ENCODE results near the gene HOXC6. TPM values are rescaled to one million over a fixed set of nuclear protein-coding genes. Genes with fewer than 3 reads are reported as not detected.

The HOXC6 gene
- total RNA-seq, 1 donor from 2014 or later: not detected

DNA sequence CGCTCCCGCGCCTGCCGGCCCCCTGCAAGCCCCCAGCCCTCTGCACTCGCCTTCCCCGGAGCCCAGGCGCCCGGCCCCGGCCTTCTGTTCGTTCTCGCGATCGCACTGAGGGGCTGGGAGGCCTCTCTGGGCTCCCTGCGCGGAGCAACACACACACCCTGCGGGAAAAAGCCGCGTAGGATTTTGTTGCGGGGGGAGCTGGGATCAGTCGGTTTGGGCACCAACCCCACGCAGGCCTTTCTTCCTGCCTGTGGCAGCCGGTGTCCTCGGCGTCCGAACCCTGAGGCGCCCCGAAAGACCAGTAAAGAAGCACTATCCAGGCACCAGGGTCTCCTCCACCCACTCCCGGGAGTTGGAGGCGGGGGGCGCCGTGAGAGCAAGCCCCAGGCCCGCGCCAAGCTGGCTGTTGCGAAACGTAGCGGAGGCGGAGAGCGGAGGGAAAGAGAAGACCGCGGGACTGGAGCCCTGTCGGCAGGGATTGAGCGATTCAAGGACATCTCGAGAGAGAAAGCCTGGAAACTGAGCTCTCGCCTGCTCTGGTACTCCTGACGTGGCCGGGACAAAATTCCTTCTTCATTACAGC is 2.7 kb downstream of the HOXC6 start:
- Histone ChIP-seq H3K36me3 (no peaks in the 10 kb centered on the region), H3K27ac (no peak overlapping the region), H3K27me3 (no peaks in the 10 kb centered on the region), H3K9me3 (no peaks in the 10 kb centered on the region), H3K4me1 (peaks cover 41% of the 10 kb centered on the region), H3K4me3 (no peak overlapping the region)
- DNase-seq (ENCODE audit: extremely low spot score in 2 of 2): no peak
- intact Hi-C loops (cut with DNase I): loop anchor here (5.0 kb wide), 1 partner anchor 166 kb away; no protein-coding TSS in a partner anchor
- TF ChIP-seq POLR2A (IDR thresholded peaks at IDR 0.05) (no peak), POLR2AphosphoS5 (IDR thresholded peaks at IDR 0.05; ENCODE audit: insufficient read depth in 1 of 2, low read depth in 1 of 2) (no peak)
- TF ChIP-seq, protein P1, sequence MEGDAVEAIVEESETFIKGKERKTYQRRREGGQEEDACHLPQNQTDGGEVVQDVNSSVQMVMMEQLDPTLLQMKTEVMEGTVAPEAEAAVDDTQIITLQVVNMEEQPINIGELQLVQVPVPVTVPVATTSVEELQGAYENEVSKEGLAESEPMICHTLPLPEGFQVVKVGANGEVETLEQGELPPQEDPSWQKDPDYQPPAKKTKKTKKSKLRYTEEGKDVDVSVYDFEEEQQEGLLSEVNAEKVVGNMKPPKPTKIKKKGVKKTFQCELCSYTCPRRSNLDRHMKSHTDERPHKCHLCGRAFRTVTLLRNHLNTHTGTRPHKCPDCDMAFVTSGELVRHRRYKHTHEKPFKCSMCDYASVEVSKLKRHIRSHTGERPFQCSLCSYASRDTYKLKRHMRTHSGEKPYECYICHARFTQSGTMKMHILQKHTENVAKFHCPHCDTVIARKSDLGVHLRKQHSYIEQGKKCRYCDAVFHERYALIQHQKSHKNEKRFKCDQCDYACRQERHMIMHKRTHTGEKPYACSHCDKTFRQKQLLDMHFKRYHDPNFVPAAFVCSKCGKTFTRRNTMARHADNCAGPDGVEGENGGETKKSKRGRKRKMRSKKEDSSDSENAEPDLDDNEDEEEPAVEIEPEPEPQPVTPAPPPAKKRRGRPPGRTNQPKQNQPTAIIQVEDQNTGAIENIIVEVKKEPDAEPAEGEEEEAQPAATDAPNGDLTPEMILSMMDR (IDR thresholded peaks at IDR 0.05): no peak

DNA sequence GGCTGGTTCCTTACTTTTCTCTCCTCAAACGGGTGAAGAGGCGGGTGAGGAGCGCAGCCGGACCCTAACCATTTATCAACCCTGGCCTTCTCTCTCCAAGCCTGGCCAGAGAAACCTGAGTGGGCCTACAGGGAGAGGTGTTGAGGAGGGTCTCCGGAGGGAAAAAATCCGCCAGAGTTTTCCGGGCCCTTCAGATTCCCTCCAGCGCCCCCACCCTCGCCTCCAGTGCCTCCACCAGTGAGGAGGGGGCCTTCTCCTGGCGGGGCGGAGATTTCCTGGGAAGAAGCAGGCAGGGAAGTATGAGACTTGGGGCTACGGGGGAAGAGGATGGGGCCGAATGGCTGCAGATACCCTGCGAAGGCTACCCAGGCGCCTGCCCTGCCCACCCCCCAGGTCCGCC is 3.2 kb downstream of the HOXC6 start:
- Histone ChIP-seq H3K4me3 (no peak overlapping the region), H3K27me3 (no peaks in the 10 kb centered on the region), H3K27ac (no peak overlapping the region), H3K9me3 (no peaks in the 10 kb centered on the region), H3K36me3 (no peaks in the 10 kb centered on the region), H3K4me1 (peaks cover 41% of the 10 kb centered on the region)
- no peak for TF ChIP-seq POLR2AphosphoS5 (IDR thresholded peaks at IDR 0.05; ENCODE audit: insufficient read depth in 1 of 2, low read depth in 1 of 2)
- TF ChIP-seq, protein P1 (IDR thresholded peaks at IDR 0.05): no peak
- TF ChIP-seq POLR2A (IDR thresholded peaks at IDR 0.05): no peak
- intact Hi-C loops (cut with DNase I): loop anchor here (5.0 kb wide), 1 partner anchor 166 kb away; no protein-coding TSS in a partner anchor
- no peak for DNase-seq (ENCODE audit: extremely low spot score in 2 of 2)

DNA sequence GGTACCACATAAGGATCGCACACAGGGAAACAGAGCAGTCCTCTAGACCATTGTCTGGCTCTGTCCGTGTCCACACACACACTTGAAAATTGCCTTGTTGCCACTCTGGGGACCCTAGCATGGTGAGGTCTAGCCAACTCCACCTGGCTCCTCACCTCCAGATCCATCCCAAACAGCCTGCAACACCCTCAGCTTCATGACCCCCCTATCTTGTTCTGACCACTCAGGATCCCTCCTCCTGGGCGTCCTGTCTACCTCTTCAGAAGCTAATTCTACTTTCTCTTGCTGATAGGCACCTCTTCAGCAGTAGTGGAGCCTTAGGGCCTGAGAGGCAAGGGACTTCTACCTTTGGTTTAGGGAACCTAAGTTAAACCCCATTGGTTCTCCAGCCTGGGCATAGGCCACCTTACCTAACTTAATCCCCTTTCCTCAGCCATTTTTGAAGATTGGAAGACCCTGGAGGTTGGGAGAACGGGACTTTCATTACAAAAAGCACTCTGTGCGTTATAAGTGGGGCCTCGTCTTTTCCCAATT is 3.9 kb downstream of the HOXC6 start:
- Histone ChIP-seq H3K4me3 (no peak overlapping the region), H3K27ac (no peak overlapping the region), H3K27me3 (no peaks in the 10 kb centered on the region), H3K4me1 (peaks cover 41% of the 10 kb centered on the region), H3K9me3 (no peaks in the 10 kb centered on the region), H3K36me3 (no peaks in the 10 kb centered on the region)
- no peak for DNase-seq (ENCODE audit: extremely low spot score in 2 of 2)
- intact Hi-C loops (cut with DNase I): loop anchor here (5.0 kb wide), 1 partner anchor 165 kb away; no protein-coding TSS in a partner anchor
- no peak for TF ChIP-seq POLR2A (IDR thresholded peaks at IDR 0.05)

DNA sequence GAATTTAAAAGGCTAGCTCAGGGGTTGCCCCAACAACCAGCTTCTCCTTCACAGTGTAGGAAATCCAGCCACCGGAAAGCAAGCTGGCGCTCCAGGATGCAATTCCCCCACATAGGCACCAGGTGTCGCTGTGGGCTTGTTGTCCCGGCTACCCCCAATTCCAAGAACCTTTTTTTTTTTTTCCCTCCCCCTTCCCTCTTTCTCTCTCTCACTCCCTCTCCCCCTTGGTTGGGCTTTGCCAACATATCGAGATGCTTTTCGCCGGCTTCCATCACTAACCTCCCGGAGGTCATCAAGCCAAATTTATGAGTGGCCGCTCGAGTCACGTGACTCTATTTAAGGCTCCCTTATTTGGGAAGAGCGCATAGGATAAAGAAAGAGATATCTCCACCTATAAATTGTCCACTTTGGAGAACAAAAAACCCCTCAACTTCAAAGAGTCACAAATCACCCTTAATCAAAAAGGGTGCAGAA is 4.4 kb downstream of the HOXC6 start, which contains the start of gene HOXC5:
Gene HOXC5, plus strand, starts transcription at position 424 of the 474 bp plus-strand sequence. CDS start 73 bp downstream, outside the sequence.
- no peaks in the 10 kb centered on the region for H3K9me3 ChIP-seq
- intact Hi-C loops (cut with DNase I): loop anchor here (5.0 kb wide), 1 partner anchor 165 kb away; no protein-coding TSS in a partner anchor
- no peaks in the 10 kb centered on the region for H3K27me3 ChIP-seq
- H3K27ac ChIP-seq: no peak within 1 kb of the TSS
- peaks cover 41% of the 10 kb centered on the region for H3K4me1 ChIP-seq
- peak within 1 kb of the TSS; percentile 7 to 32 for H3K4me3 ChIP-seq
- no peaks in the 10 kb centered on the region for H3K36me3 ChIP-seq
- TF ChIP-seq, protein P1 (IDR thresholded peaks at IDR 0.05): peak; percentile 71 to 77 (median 76)
- no peak for TF ChIP-seq POLR2AphosphoS5 (IDR thresholded peaks at IDR 0.05; ENCODE audit: insufficient read depth in 1 of 2, low read depth in 1 of 2)
- no peak for DNase-seq (ENCODE audit: extremely low spot score in 2 of 2)

DNA sequence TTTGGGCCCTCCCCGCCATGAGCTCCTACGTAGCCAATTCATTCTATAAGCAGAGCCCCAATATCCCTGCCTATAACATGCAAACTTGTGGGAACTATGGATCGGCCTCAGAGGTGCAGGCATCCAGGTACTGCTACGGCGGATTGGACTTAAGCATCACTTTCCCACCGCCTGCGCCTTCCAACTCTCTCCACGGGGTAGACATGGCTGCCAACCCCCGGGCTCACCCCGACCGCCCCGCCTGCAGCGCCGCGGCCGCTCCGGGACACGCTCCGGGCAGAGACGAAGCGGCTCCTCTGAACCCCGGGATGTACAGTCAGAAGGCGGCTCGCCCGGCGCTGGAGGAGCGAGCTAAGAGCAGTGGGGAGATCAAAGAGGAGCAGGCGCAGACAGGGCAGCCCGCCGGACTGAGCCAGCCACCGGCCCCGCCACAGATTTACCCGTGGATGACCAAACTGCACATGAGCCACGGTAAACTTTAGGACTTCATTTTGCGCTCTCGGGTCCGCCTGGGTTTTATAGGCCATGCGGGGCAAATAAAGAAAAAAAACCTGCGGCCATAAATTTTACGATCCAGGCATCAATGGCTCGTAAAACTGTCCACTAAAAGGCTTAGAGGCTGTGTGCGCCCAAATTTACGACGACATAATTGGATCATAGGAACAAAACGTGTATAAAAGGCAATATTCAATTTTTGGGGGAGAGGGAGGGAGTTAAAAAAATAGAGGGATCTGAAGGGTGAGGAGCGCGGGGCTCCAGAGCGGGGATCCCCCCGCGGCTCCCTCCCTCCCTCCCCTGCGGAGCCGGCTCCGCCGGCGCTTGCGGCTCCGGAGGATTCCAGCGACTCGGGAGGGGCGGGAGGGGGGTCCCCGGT is 5.1 kb downstream of the HOXC6 start:
- H3K27ac ChIP-seq: no peak overlapping the region
- no peaks in the 10 kb centered on the region for H3K36me3 ChIP-seq
- no peaks in the 10 kb centered on the region for H3K27me3 ChIP-seq
- DNase-seq (ENCODE audit: extremely low spot score in 2 of 2): no peak
- intact Hi-C loops (cut with DNase I): loop anchor here (5.0 kb wide), 1 partner anchor 164 kb away; no protein-coding TSS in a partner anchor
- no peak for TF ChIP-seq POLR2A (IDR thresholded peaks at IDR 0.05)
- TF ChIP-seq, protein P1 (IDR thresholded peaks at IDR 0.05): no peak
- peaks cover 41% of the 10 kb centered on the region for H3K4me1 ChIP-seq
- H3K4me3 ChIP-seq: peak overlapping the region; percentile 7 to 32
- no peaks in the 10 kb centered on the region for H3K9me3 ChIP-seq
